Stimulated activated naive CD4-positive, alpha-beta T cell treated with Interleukin-2 at 50 U/mL for 16 hours (primary cell): Measurements from ENCODE around the gene FAM83C.
"Not testable (repeated sequence)": the region's sequence is repeated elsewhere in the genome, so short reads cannot be mapped to it uniquely, and the experiment has no call there.

ENCODE experiments used
- DNase-seq: peaks from one replicate; lab custom pipeline; 2025; lab: John Stamatoyannopoulos, UW

The FAM83C gene

DNA sequence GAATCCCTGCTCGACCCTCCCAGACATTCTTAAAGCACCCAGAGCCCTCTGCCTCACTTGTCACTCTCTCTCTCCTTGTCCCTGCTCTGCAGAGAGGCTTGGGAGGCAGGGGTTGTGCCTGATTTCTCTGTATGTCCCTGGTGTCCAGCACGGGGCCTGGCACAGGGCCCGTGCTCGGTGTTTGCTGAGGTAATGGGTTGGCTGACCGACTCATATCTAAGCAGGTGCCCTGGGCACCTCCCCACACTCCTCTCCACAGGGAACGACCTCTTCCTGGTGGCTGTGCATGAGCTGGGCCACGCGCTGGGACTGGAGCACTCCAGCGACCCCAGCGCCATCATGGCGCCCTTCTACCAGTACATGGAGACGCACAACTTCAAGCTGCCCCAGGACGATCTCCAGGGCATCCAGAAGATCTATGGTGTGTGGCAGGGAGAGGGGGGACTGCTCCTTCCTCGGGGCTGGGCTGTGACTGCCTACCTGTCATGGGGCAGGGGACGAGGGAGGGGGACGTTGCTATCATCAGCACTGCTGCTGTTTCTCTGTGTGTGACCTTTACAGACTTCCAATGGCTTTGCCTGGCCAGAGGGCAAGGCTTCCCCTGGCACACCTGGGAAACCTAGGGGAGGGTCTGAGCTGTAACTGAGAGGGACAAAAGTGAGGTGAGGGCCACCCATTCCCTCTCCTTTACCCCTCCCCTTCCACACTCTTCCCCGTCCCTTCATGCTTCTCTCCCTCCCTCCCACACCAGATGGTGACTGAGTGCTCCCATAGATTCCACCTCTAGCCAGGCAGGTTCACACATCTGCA lies 28.5 kb downstream of the FAM83C start:
- DNase-seq: no peak

DNA sequence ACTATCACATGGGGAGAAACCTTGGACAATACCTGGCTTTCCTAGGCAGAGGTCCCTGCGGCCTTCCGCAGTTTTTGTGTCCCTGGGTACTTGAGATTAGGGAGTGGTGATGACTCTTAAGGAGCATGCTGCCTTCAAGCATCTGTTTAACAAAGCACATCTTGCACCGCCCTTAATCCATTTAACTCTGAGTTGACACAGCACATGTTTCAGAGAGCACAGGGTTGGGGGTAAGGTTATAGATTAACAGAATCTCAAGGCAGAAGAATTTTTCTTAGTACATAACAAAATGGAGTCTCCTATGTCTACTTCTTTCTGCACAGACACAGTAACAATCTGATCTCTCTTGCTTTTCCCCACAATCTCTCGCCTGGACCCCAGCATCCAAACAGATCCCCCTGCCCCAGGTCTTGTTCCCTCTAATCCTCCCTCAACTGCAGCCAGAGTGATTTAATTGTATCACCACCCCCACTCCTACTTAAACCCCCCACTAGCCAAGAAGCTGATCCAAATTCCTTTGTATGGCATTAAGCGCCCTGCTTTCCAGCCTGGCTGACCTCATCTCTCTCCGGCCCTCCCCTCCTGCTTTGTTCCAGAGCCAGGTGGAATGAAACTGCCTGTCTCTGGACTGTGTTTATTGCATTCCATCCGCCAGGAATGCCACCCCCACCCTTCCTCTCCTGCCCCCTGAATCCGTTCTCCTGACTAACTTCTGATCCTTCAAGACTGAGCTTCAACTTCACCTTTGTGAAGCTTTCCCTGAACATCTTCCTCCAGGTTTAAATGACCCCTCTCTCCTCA lies 29.3 kb downstream of the FAM83C start:
- not testable (repeated sequence) for DNase-seq

DNA sequence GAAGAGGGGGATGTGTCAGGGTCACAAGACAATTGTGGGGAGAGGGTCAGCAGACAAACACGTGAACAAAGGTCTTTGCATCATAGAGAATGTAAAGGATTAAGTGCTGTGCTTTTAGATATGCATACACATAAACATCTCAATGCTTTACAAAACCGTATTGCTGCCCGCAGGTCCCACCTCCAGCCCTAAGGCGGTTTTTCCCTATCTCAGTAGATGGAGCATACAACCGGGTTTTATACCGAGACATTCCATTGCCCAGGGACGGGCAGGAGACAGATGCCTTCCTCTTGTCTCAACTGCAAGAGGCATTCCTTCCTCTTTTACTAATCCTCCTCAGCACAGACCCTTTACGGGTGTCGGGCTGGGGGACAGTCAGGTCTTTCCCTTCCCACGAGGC lies 29.9 kb downstream of the FAM83C start:
- not testable (repeated sequence) for DNase-seq

DNA sequence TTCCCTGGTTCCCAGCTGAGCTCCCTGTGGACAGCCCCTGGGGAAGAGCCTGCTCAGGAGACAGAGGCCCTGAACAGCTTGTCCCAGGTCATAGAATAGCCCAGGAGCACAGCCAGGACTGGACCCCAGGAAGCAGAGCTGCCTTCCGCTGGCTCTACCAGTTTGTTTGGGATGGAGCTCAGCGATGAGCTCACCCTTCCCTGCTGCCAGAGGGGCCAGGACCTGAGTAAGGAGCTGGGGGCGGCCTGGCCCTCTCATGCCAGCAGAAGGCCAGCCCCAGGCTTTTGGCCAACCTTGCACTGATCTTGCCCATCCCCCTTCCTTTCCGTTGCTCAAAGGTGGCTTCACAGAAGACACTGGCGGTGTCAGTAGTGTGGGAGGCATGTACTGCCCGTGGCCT lies 31.8 kb downstream of the FAM83C start:
- no peak for DNase-seq

DNA sequence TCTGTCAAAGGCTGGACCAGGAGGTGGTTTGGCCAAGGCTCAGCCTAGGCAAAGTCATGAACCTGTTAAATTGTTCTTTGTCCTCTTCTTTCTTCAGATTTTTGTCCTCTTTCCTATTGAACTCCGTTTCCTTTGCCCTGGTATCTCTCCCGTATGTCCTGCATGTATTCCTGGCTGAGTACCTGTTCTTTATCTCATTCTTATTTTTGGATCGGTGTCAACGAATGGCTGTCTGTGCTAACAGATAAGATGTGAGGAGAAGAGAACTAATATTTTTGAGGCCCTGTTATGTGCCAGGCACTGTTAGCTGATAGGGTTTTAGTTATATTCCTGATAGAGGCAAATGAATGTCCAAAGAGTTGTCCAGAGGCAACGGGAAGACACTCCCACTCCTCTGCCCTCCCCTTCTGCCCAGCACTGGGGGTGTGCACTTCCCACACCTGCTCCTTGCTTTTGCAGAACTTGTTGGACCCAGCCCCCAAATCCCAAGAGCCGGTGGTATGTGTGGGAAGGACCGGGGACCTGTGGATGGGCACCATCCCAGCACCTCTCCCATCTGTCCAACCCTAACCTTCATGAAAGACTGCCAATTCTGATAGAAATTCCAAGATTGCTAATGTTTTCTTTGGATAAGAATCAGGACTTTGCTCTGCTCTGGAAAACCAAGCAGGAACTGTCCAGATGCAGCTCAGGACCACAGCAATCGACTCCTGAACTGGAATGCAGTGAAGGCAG lies 34.9 kb downstream of the FAM83C start:
- DNase-seq: no peak

DNA sequence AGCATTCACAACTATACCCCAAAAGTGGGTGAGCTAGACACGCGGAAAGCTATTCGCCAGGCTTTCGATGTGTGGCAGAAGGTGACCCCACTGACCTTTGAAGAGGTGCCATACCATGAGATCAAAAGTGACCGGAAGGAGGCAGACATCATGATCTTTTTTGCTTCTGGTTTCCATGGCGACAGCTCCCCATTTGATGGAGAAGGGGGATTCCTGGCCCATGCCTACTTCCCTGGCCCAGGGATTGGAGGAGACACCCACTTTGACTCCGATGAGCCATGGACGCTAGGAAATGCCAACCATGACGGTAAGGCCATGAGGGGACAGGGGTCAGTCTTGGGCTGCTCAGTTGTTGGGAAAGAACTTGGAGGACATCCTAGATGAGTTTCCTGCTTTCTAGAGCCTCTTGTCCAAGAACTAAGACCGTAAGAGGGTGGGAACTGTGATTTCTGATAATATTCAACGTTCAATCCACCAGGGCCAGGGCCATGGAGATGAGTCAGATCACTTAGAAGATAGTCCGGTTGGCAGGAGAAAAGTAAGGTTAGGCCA lies 37.7 kb downstream of the FAM83C start:
- no peak for DNase-seq

DNA sequence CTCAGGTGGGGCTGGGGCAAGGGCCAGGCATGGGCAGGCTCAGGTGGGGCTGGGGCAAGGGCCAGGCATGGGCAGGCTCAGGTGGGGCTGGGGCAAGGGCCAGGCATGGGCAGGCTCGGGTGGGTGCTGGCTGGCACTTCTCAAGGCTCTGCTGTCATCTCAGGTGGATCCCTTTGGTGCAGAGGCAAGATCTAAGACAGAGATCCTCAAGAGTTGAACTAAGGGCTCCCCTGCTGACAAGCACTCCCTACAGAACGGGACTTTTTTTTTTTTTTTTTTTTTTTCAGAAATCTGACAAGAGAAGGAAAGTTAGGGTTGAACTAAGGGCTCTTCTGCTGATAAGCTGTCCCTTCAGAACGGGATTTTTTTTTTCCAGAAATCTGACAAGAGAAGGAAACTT lies 39.2 kb downstream of the FAM83C start:
- no peak for DNase-seq

DNA sequence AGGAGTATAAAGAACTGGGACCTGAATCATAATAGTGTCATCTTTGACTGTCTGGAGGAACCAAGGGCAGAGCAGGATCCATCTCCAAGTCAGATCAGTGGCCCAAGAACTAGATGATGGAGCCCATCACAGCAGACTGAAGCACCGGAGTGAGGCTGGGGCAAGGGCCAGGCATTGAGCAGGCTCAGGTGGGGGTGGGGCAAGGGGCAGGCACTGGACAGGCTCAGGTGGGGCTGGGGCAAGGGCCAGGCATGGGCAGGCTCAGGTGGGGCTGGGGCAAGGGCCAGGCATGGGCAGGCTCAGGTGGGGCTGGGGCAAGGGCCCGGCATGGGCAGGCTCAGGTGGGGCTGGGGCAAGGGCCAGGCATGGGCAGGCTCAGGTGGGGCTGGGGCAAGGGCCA lies 39.6 kb downstream of the FAM83C start:
- not testable (repeated sequence) for DNase-seq

DNA sequence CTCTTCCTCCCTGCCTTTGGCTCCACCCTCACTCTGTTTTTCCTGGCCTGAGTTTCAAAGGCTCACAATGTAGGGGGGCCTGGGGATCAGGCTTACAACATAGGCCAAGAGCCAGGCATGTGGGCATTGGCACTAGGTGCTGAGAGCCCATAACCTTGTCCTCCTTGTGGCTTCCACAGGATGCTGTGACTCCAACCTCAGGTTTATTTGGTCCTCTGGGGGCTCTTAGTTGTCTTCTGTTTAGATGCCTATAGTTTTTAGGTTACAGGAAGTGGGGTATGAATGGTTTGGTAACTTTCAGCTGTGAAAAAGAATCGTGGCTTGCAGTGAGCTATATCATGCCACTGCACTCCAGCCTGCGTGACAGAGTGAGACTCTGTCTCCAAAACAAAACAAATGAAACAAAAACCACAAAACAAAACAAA lies 40.2 kb downstream of the FAM83C start:
- no peak for DNase-seq

DNA sequence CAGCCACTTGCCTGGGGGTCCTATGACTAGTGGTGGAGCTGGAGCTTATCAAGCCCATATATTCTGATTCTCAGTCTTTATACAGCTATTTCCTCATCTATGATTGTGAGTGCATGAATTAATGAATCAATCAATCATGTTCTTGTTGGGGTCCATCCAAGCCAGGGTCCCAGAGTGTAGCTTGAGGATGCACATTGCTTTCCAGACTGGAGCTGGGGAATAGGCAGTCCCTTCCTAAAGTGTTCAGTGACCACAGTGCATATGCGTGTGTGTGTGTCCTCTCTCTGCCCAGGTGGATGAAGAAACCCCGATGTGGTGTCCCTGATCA lies 40.6 kb downstream of the FAM83C start:
- no peak for DNase-seq

DNA sequence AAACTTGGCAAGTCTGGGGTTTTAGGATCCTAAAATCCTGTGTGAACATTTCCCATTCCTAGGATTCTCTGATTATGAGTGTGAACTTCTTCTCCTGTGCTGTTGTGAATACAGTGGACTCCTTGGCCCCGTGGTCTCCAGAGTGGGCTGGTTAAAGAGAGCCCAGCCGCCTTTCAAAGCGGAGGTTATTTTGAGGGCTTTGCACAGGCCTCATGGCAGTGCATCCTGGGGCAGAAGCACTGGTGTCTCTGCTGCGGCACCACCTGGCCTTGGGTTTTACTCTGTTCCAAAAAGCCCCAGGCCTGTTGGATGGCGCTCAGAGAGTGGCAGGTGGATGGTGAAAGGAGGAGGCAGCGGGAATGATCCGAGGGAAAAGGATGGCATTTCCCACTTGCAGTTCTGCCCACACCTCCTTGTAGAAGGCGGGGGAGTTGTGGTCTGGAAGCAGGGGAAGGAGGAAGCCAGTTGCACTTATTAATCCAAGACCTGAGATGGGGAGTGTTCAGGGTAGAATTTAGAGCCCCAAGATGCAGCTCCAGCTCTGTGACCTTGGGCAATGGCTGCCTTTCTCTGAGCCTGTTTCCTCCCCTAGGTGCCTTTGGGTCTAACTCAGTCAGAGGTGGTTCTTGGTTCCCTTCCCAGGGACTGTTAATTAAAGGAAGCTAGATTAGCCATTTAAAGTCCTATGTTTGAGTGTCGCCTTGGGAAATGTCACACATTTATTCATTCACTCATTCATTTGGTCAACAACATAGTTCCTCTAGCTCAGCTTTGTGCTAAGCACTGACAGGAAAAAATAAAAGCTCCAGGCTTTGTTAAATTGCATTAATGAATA lies 43.4 kb downstream of the FAM83C start:
- no peak for DNase-seq

DNA sequence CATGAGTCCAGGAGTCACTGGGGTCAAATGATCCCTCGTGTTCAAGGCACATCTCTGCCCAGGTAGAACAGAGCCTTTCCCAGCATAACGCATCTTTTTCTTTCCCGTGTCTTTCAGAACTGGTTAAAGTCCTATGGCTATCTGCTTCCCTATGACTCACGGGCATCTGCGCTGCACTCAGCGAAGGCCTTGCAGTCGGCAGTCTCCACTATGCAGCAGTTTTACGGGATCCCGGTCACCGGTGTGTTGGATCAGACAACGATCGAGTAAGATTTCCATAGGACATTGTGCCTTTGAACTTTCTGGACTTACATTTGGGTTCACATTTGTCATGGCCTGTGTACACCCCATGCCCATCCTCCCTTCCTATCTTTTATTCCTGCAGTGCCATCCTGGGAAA lies 45.5 kb downstream of the FAM83C start:
- DNase-seq: no peak

DNA sequence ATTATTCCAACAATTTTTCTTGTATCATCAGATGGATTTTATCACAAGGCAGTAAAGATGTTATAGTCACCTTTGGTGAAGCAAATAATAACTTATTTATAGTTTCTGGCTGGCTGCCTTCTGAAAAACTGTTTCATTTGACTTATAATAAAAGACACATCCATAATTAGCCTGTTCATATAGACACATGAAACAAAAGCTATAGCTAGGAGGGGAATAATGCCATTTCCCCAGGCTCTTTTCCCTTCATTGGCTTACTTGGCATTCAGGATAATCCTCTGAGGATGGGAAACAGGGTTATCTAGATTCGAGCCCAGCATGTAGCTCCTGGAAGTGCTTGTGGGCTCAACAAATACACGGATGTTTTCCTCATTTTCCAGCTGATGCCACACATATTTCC lies 48.2 kb downstream of the FAM83C start:
- DNase-seq: no peak

DNA sequence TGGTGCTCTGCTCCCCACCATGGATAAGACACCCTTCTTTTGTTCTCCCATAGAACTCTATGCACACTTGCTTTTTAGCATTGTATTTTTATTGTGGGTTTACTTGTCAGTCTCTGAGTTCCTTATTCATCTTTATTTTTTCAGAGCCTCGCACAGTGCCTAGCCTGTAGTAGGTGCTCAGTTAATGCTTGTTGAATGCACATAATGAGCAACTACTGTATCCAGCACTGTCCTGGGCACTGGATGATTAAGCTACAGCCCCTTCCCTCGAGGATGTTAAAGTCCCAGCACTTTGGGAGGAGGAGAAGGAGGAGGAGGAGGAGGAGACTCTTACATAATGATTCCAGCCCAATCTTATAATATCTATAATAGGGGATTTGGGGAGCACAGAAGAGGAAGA lies 48.9 kb downstream of the FAM83C start:
- DNase-seq: no peak

DNA sequence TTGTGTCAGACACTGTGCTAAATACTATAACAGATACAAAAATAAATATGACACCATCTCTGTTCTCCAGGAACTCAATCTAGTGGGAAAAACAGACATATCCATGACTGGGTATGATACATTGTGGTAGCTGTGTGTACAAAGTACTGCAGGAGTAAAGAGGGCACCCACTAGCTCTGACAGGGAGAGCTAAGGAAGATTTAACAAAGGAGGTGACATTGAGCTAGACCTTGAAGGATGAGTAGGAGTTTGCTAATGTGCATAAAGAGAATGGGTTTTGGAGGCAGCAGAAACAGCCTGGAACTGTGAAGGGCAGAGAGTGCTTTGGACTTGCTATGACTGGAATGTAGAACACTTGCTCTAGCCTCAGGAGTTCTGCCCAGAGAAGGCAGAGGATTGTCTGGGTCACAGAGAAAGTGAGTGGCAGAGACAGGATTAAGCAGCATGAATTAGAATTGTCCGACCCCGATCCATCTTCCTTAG lies 51.4 kb downstream of the FAM83C start:
- DNase-seq: no peak

DNA sequence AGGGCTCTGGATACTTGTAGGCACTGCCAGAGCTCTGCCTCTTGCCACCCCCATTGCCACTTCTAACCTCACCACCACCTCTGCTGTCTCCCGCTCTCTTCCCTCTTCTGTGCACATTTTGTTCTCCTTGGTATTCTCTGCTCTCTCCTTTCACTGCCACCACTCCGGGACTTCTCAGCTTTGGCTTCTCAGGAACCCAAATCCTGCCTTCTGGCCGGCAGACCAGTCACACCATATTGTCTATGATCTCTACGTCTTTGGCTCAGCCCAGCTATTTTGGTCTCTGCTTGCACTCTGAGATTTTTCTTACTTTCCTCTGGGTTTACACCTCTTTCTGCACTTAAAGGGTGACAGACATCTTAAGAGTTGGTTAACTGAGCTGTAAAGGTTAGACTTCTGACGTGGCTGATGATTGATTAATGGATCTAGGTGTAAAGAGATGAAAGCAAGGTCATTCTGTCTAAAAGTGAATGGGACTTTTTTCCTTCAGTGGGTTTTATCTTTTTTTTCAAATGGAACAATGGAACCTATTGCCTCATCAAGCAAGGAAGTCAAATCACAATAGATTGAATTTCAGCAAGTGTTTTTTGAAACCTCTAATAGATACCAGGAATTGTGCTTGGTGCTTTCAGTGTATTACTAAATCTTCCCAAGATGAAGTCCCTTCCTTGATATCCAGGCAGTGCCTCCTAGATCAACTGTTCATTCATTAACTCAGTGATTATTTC lies 52.0 kb downstream of the FAM83C start:
- DNase-seq: no peak

DNA sequence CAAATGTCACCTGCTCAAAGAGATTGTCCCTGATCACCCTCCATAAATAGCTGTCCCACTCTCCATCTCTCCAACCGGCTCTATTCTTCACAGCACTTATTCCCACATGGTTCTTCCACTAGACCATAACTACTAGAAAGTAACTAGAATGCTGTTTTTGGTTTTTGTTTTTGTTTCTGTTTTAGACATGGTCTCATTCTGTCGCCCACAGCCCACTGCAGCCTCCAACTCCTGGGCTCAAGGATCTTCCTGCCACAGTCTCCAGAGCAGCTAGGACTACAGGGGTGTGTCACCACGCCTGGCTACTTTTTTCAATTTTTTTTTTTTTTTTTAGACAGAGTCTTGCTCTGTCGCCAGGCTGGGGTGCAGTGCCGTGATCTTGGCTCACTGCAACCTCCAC lies 53.5 kb downstream of the FAM83C start:
- no peak for DNase-seq

DNA sequence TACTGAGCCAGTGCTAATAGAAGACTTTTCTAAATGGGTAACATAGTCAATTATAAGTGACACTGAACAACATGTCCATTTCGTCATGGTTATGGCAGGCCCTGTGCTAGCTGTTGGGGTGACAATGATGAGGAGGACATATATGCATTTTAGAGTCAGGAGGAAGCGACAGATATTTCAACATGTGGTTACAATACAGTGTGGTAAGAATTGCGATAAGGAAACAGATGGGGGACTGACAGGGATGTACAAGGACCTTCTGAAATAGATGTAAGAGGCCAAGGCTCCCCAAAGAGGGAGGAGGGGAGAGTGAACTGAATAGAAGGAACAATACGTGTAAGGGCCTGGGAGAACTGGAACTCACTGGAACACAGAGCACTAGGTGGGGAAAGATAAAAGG lies 54.1 kb downstream of the FAM83C start:
- no peak for DNase-seq

DNA sequence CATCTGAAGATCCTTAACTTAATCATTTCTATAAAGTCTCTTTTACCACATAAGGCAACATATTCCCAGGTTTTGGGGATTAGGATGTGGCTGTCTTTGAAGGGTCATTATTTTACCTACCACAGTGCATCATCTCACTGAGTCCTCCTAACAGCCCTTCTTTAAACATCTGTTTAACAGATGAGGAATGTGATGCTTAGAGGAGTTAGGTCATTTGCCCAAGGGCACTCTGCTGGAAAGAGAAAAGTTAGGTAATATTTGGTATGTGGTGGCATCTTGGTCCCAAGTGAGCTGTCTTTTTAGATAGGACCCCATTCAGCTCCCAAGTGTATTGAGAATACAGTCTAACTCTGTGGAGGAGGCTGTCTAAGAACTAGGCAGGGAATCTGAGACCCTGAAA lies 54.7 kb downstream of the FAM83C start:
- no peak for DNase-seq

DNA sequence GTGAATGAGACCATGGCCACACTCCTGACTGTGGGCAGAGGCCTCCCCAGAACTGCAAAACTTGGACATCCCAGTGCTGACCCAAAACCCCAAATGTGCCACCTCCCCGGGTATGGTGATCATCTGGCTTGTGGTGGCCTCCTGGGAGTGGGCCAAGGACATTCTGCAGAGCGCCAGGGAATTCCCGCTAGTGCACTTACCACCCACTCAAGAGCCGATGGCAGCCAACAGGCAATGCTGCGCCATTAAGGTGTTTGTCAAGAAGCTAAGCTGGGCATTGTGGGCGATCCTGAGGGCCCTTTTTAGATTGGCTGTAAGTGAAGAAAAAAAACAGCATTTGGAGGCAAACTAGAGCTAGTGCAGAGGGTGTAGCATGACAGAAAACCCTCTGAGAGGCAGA lies 56.3 kb downstream of the FAM83C start:
- no peak for DNase-seq
